ENCODE data around the gene DPH7. TPM values are rescaled to one million over a fixed set of nuclear protein-coding genes. Genes with fewer than 3 reads are reported as not detected.

DPH7 gene
- total RNA-seq, 1 donor from 2014 or later: 37.6 TPM

- Histone ChIP-seq H3K27ac (no peak overlapping the region), H2AFZ (replicated peaks) (no peak overlapping the region), H3K4me3 (peak overlapping the region; percentile 73), H3K36me3 (no peaks in the 10 kb centered on the region), H3K27me3 (no peaks in the 10 kb centered on the region), H3K79me2 (ENCODE audit: low read depth) (peaks cover 32% of the 10 kb centered on the region), H3K4me1 (peaks cover 8% of the 10 kb centered on the region), H4K20me1 (ENCODE audit: low read depth) (peaks cover 39% of the 10 kb centered on the region), H3F3A (ENCODE audit: low read depth) (no peaks in the 10 kb centered on the region), H3K9ac (peak overlapping the region; percentile 57), H3K4me2 (peak overlapping the region; percentile 99), H3K9me3 (ENCODE audit: low read depth) (no peaks in the 10 kb centered on the region)
- DNase-seq (ENCODE audit: low spot score): peak; percentile 39
- peaks cover 26% of the 10 kb centered on the region for H3K4me1 Mint-ChIP-seq
- no peaks in the 10 kb centered on the region for H3K9me3 Mint-ChIP-seq
- peaks cover 2% of the 10 kb centered on the region for H3K27me3 Mint-ChIP-seq (ENCODE audit: insufficient read depth, low read depth)
- H3K4me3 Mint-ChIP-seq: peak overlapping the region; percentile 91
- no peak for TF ChIP-seq CTCF (IDR thresholded peaks at IDR 0.05)
- no peak for TF ChIP-seq EZH2phosphoT487 (IDR thresholded peaks at IDR 0.05)
- TF ChIP-seq EZH2 (IDR thresholded peaks at IDR 0.05): no peak
- peaks cover 12% of the 10 kb centered on the region for H3K36me3 Mint-ChIP-seq
- no peak overlapping the region for H3K27ac Mint-ChIP-seq
Observed at GRCh38 chr9:137589441-137590122, 10.9 kb upstream of the DPH7 start.

GRCh38 chr9:137588891-137589290, 10.2 kb upstream of the DPH7 start:
- no peak overlapping the region for H2AFZ ChIP-seq (replicated peaks)
- H3K36me3 Mint-ChIP-seq: peaks cover 12% of the 10 kb centered on the region
- no peaks in the 10 kb centered on the region for H3K9me3 ChIP-seq (ENCODE audit: low read depth)
- no peak for TF ChIP-seq EZH2phosphoT487 (IDR thresholded peaks at IDR 0.05)
- no peak for TF ChIP-seq EZH2 (IDR thresholded peaks at IDR 0.05)
- no peak for TF ChIP-seq CTCF (IDR thresholded peaks at IDR 0.05)
- peaks cover 45% of the 10 kb centered on the region for H4K20me1 ChIP-seq (ENCODE audit: low read depth)
- H3K4me1 Mint-ChIP-seq: peaks cover 24% of the 10 kb centered on the region
- no peaks in the 10 kb centered on the region for H3K36me3 ChIP-seq
- H3K27me3 Mint-ChIP-seq (ENCODE audit: insufficient read depth, low read depth): peaks cover 2% of the 10 kb centered on the region
- DNase-seq (ENCODE audit: low spot score): no peak
- peak overlapping the region; percentile 57 for H3K9ac ChIP-seq
- H3K4me3 ChIP-seq: peak overlapping the region; percentile 73
- H3K4me2 ChIP-seq: peak overlapping the region; percentile 99
- peaks cover 32% of the 10 kb centered on the region for H3K79me2 ChIP-seq (ENCODE audit: low read depth)
- H3F3A ChIP-seq (ENCODE audit: low read depth): no peaks in the 10 kb centered on the region
- H3K27me3 ChIP-seq: no peaks in the 10 kb centered on the region
- no peak overlapping the region for H3K27ac Mint-ChIP-seq
- peaks cover 8% of the 10 kb centered on the region for H3K4me1 ChIP-seq
- no peak overlapping the region for H3K27ac ChIP-seq
- peak overlapping the region; percentile 91 for H3K4me3 Mint-ChIP-seq
- H3K9me3 Mint-ChIP-seq: no peaks in the 10 kb centered on the region

GRCh38 chr9:137588311-137588710, 9.6 kb upstream of the DPH7 start:
- Mint-ChIP-seq H3K36me3 (peaks cover 15% of the 10 kb centered on the region), H3K4me1 (peaks cover 20% of the 10 kb centered on the region), H3K27me3 (ENCODE audit: insufficient read depth, low read depth) (peaks cover 2% of the 10 kb centered on the region), H3K9me3 (no peaks in the 10 kb centered on the region), H3K27ac (no peak overlapping the region), H3K4me3 (peak overlapping the region; percentile 91)
- no peak overlapping the region for H3K4me3 ChIP-seq
- H3K9me3 ChIP-seq (ENCODE audit: low read depth): no peaks in the 10 kb centered on the region
- no peak for TF ChIP-seq EZH2phosphoT487 (IDR thresholded peaks at IDR 0.05)
- TF ChIP-seq EZH2 (IDR thresholded peaks at IDR 0.05): no peak
- TF ChIP-seq CTCF (IDR thresholded peaks at IDR 0.05): no peak
- H3K79me2 ChIP-seq (ENCODE audit: low read depth): peaks cover 32% of the 10 kb centered on the region
- no peak overlapping the region for H3K4me2 ChIP-seq
- no peaks in the 10 kb centered on the region for H3K27me3 ChIP-seq
- no peak overlapping the region for H3K9ac ChIP-seq
- peaks cover 50% of the 10 kb centered on the region for H4K20me1 ChIP-seq (ENCODE audit: low read depth)
- no peak overlapping the region for H3K27ac ChIP-seq
- DNase-seq (ENCODE audit: low spot score): no peak
- H3K36me3 ChIP-seq: no peaks in the 10 kb centered on the region
- peaks cover 8% of the 10 kb centered on the region for H3K4me1 ChIP-seq
- H2AFZ ChIP-seq (replicated peaks): no peak overlapping the region
- no peaks in the 10 kb centered on the region for H3F3A ChIP-seq (ENCODE audit: low read depth)
